ENCODE results near the gene ROBO3.
A peak's percentile ranks its signal among the peaks of the same experiment; 100 is the strongest.

The ROBO3 gene

DNA sequence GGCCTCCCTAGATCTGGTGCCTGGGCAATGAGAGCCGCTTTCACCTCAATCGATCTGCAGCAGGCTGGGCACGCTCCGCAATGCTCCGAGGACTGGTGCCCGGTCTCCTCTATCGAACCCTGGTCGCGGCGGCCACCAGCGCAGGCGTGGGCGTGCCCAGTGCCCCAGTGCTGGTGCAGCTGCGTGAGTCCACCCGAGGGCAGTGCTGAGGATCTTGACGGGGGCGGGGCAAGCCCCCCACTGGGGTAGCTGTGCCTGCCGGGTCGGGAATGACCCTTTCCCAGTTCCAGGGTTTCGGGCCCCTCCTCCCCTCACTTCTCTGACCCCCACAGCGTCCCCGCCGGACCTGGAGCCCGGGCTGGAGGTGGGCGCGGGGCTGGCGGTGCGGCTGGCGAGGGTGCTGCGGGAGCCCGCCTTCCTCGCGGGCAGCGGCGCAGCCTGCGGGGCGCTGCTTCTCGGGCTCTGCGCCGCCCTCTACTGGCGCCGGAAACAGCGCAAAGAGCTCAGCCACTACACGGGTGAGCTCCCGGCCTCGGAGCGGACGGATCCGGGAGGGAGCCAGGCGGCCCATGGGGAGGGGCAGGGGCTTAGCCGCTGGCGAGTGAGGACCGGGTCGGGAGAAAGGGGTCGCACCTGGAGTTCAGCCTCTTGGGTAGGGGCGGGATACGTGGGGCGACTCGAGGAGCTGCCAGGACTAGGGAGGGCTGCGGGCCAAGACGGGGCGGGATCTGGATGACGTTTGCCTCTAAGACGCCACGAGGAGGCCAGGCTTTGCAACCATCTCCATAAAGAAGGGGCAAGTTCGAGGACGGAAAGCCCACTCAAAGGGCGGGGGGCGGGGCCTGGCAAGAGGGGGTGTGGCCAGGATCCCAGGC is 10.9 kb downstream of the ROBO3 start:
- peak; percentile 68 for DNase-seq (ENCODE audit: low read depth)

DNA sequence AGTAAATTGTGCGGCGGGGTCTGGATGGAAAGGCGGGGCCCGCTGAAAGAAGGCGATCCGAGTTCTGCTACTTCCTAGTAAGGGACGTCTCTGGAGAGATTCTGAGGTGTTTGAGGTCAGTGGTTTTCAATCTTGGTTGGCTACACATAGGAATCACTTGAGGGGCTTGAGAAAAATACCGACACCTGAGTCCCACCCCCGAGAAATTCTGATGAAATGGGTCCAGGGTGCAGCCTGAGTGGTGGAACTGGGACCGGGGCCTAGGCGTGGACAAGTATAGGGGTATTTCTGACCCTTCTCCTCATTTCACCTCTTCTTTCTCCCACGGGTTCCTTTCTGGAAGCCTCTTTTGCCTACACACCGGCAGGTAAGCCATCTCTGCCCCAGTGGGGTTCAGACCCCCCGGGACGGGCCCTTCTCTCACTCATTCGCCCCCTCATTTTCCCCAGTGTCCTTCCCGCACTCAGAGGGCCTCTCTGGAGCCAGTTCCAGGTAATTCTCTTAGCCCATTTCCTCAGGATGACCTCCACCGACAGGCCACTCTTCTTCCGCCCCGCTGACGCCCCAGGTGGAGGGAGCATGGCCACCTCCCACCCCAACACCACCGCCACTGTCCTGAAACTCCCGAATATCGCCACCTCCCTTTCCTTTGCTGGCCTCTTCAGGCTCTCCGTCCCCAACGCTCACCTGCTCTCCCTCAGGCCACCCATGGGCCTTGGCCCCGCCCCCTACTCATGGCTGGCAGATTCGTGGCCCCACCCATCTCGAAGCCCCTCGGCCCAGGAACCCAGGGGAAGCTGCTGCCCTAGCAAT is 11.8 kb downstream of the ROBO3 start:
- no peak for DNase-seq (ENCODE audit: low read depth)

DNA sequence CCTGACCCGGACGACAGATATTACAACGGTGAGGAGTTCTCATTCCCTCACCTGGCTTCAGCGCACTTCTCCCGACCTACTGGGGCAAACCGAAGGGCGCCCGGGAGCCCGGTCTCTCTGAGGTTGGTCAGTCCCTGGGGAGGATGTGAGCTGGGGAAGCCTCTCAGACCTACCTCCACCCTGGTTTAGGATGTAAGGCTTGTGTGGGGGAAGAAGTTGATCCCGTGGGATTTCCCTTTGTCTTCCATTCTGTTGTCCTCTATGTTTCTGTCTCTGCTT is 12.3 kb downstream of the ROBO3 start:
- DNase-seq (ENCODE audit: low read depth), result no peak

DNA sequence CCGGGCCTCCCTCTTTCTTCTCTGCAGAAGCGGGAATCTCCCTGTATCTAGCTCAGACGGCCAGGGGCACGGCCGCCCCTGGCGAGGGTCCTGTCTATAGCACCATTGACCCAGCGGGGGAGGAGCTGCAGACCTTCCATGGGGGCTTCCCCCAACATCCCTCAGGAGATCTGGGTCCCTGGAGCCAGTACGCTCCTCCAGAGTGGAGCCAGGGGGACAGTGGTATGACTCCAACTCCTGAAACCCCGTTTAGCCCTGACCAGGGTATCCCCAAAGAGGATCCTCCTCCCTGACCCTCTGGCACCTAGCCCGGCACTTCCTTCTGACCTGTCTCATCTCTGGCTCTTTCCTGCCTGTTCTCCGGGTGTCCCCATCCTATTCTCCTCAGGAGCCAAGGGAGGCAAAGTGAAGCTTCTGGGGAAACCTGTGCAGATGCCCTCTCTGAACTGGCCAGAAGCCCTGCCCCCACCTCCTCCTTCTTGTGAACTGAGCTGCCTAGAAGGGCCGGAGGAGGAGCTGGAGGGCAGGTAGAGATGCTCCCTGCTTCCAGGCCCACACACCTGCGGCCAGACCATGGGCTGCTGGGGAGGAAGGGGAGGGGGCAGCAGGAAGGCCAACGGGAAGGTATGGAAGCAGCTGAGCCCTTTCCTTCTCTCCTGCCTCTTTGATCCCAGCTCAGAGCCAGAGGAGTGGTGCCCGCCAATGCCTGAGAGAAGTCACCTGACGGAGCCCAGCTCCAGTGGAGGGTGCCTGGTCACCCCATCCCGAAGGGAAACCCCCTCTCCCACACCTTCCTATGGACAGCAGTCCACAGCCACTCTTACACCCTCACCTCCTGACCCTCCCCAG is 12.9 kb downstream of the ROBO3 start:
- no peak for DNase-seq (ENCODE audit: low read depth)

DNA sequence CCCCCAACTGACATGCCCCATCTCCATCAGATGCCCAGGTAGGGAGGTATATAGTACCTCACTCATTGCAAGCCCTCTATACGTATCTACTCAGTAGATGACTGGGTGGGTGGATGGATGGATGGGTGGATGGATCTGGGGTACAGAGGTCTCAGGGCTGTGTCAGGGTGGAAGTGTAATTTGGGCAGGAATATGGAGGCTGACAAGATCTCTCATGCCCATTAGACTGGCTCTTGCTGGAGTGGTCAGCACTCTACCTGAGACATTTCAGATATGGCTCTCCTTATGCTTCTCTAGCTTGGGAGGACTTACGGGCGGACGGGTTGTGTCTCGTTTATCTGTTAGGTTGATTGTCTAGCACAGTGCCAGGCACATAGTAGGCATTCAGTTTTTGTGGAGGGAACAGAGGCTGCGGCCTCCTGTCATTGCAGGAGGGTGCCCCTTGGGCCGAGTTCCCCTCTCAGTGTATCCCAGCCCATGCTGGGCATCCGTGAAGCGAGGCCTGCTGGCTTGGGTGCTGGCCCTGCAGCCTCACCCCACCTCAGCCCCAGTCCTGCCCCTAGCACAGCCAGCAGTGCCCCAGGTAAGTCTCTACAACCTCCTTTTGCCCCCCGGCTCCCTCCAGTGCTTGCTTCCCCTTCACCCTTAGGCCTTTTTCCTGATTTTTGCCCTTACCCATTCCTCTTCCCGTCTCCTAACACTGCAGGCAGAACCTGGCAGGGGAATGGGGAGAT is 13.7 kb downstream of the ROBO3 start:
- DNase-seq (ENCODE audit: low read depth), result no peak

DNA sequence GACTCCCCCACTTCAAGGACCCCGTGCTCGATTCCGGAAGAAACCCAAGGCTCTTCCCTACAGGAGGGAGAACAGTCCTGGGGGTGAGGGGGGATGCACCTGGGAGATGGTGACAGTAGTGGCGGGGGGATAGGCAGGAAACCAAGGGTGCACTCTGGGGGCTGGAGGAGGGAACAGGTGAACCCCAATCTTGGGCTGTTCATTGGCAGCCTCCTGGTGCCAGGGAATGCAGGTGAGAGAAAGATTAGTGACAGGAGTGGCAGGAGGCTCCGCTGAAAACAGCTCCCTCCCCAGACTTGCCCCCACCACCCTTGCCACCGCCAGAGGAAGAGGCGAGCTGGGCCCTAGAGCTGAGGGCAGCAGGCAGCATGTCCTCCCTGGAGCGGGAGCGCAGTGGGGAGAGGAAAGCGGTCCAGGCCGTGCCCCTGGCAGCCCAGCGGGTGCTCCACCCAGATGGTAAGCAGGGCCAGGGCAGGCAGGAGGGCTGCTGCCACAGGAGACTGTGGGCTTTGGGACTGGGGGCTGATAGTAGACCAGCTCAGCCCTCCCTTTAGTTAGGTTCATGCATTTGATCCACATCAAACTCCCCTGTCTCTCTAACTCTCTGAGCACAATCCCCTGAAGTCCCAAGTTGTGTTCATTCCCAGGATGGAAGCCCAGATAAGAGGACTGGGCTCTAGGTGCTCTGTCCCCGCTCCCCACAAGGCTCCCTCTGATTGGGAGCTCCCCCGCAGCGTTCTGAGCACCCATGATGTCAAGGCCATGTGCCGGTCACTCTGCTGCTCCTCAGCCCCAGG is 14.5 kb downstream of the ROBO3 start:
- DNase-seq (ENCODE audit: low read depth), result no peak

DNA sequence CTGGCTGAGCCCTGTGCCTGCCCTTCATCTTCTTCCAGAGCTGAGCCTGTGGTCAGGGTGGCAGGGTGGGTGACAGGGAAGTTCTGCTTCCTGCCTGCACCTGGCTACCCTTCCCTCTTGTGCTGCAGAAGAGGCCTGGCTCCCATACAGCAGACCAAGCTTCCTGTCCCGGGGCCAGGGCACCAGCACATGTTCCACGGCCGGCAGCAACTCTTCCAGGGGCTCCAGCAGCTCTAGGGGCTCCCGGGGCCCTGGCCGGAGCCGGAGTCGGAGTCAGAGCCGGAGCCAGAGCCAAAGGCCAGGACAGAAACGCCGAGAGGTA is 15.0 kb downstream of the ROBO3 start:
- DNase-seq (ENCODE audit: low read depth), result no peak

DNA sequence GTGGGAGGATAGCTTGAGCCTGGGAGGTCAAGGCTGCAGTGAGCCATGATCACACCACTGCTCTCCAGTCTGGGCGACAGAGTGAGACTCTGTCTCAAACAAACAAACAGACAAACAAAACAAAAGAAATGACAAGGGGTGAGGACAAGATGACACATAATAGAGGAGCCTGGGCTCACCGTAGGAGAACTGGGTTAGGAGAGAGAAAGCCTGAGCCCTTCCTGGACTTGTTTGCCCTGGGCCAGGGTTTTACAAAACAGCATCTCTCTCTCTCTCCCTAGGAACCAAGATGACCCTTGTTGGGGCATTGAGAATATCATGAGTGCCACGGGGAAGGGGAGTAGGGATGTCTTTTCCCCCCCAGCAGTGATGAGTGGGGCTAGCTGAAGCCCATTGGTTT is 15.7 kb downstream of the ROBO3 start:
- no peak for DNase-seq (ENCODE audit: low read depth)

DNA sequence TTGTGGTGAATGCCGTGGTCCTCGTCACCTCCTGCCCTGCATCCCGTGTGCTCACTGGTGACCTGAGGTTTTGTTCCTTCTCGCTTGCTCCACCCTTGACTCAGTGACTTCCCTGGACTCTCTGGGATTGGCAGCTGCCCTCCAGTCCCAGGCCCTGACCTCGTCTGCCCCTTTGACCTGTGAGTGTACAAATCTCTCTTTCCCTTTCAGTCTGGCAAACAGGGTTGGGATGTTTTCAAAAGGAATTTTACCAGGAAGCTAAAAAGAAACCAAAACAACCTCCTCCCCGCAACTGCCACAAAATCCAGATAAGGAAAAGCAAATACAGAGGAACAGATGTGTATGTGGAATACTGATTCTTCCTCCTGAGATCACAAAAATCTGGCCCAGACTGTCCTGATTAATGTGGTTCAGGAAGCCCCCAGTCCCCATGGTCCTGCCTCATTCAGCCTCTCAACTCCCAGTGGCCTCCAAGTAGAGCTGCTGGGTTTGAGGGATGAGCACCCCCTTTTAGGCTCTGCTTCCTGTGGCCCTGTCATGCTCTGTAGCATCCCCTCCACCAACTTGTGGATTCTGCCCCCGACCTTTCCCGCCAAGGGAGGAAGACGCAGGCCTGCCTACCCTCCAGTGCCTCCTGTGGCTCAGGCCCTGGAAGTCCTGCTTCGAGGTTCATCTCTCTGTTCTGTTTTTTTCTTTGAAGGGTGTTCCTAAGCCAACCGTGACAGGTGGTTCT is 17.3 kb downstream of the ROBO3 start:
- no peak for DNase-seq (ENCODE audit: low read depth)

DNA sequence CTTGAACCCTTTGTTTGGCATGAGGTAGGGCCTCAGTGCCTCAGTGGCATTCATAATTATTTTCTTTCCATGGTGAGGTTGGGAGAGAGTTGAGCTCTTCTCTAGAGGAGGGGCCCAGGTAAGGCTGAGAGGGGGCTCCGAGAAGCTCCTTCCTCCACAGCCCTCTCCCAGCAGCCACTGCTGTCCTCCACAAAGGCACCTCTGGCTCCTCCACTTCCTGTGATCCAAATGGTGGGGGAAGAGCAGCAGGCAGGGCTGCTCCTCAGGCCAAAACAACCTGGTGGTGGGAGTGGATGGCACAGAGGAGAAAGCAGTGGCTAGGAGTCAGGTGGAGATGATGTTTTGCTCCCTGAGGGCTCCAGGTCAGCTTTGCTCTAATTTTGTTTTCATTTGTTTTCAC is 19.1 kb downstream of the ROBO3 start:
- no peak for DNase-seq (ENCODE audit: low read depth)

DNA sequence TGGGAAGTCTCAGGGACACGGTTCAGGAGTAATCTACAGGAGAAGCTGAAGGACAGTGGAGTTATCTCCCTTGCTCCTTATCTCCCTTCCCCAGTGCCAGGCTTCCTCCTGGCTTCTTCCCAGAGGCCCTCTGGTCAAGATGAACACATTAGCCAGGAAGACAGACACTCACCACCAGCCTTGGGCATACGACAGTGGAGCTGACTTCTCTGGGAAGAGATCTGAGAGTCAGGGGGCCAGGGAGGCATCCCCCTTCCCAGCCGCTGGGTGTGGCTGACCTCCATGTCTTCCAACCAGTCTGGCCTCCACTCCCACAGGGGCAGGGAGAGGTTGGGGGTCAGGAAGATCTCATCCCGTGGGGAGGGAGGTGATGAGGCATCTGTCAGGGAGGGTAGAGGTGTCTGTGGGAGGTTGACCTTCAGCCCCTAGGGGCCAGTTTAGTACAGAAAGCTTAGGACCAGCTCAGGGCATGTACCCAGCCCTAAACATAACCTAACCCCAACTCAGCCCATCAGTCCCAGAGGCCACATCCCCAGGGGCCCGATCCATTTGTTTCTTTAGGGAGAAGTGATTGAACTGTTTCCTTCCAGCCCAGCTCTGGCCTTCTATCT is 19.7 kb downstream of the ROBO3 start:
- no peak for DNase-seq (ENCODE audit: low read depth)

DNA sequence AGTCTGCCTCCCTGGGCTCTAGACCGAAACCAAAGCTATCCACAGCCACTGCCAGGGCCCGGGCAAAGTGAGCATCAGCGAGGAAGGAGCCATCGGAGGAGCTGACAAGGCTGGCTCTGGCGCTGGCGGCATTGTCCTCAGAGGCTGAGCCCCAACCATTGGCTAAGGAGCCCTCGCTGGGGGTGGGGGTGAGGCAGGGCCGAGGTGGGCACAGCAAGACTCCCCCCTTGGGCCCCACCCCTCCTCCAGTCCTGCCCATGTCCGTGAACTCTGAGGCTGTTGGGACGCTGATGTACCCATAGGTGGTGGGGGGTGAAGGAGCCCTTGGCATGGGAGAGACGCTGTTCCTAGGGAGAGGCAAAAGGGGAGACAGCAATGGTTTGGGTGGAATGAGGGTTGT is 21.2 kb downstream of the ROBO3 start:
- no peak for DNase-seq (ENCODE audit: low read depth)

DNA sequence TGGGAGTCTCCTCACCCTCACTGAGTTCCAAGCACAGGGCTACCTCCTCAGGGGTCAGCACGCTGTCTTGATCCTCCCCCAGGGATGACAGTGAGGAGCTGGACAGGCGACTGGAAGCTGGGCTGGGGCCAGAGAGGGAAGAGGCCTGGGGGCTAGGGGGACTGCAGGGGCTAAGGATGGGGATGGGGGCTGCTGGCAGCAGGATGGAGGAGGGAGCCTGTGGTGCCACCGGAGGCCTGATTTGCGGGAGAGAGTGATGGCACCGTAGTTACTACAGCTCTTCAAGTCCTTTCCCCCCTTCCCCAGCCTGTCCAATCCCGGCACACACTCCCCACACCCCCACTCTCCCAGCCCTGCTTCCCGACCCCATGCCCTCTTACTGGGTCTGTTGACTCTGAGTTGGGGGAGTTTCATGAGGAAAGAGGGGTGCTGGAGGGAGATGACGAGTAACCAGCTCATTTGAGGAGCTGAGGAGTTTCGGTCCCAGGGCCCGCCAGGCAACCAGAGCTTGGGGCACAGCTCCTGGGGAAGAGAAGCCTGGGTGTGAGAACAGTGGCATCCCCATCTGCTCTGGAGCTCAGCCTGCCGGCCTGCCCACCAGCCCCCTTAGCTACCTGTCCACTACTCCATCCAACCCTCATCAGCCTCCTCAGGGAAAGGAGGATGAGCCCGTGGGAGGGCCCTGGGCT is 21.9 kb downstream of the ROBO3 start:
- no peak for DNase-seq (ENCODE audit: low read depth)

DNA sequence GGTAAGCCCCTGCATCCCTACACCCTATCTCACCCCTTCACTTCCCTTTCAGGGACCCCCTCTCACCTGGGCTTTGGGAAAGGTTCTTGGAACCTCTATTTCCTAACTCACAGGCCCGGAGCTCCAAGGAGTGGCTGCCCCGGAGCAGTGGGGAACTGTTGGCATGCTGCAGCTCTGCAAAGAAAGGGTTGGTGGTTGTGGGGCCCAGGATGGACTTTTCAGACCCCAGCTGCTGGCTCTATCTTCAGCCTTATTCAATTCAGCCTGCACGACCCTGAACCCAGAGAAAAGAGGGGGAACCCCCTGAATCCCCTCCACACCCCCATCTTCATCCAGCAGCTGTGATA is 22.4 kb downstream of the ROBO3 start:
- DNase-seq (ENCODE audit: low read depth), result no peak

DNA sequence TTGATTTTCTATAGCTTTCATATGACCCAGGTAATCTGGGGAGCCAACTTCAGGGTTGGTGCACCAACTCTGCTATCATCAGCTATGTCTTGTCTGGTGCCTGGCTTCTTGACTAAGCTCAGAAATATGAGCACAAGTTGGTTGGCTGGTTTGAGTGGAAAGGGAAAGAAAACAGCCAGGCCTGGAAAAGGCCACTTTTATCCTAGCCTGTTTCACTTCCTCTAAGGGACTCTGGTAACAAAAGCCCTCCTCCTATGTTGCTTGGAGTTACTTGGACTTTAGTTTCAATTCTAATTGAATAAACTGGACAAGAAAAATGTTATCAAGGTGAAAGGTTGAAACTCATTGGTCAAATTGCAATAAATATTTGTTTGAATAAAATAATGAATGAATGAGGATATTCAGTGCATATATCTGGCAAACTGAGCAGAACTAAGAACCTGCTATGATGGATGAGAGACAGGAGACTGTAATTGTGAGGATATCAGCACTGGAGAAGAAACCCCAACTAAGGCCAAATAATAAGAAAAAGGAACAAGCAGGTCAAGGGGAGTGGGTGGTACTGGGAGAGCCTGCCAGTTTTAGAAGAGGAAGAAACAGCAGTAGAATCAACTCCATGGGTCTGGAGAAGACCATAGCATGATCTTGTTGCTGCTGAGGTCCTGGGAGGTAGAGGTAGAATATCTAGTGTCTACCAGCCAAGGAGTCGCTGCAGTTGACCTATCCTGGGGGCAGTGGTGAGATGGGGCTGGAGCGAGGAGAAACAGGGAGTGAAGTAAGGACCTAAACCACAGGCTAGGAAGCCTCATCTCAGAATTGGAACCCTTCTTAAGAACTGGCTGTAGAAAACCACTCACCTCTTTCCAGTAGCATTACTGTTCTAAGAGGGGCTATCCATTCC is 24.2 kb downstream of the ROBO3 start:
- no peak for DNase-seq (ENCODE audit: low read depth)

DNA sequence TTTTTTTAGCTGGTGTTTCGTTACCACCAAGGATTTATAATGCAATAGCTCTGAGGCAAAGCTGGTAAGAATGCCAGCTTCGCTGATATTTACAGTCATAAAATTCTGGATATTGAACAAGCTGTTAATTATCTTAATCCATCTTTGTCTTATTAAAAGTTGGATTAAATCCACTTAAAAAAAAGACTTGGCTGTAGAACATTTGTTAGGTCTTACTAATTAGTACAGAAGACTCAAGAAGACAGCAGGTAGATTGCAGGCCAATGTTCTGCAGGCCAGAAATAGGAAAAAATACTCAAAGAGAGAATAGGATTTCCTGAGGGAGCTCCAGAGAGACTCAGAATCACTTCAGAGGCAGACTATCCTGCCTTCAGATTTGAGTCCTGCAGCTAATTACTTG is 24.9 kb downstream of the ROBO3 start:
- DNase-seq (ENCODE audit: low read depth), result no peak

DNA sequence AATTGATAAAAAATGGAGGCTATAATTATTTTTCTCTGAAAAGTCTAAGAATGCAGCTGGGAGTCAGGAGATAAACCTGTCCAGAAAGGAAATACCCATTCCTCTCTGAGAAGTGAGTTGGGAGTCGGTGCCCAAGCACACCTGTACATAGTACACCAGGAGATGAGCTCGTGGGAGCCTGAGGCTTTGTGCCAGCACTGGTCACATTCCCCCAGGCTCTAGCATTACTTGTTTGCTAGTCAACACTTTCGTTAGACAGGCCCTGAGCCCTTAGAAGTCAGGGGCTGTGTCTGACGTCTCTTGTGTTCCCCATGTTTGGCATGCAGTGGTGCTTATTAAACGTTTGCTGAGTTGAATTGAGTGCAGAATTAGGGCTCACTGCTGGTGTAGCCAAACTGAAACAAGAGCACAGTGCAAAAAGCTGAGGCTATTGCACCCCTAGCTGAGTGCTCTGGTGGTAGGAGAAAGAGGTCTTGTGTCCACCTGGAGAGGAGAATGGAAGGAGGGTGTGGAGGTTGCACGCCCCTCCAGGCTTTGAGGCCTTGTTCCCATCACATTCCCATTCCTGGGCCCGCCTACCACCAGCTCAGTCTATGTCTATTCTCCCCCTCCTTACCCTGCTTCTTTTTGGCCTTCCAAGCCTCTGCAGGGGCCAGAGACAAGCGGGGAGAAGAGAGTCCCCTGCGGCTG is 25.6 kb downstream of the ROBO3 start:
- DNase-seq (ENCODE audit: low read depth), result no peak

DNA sequence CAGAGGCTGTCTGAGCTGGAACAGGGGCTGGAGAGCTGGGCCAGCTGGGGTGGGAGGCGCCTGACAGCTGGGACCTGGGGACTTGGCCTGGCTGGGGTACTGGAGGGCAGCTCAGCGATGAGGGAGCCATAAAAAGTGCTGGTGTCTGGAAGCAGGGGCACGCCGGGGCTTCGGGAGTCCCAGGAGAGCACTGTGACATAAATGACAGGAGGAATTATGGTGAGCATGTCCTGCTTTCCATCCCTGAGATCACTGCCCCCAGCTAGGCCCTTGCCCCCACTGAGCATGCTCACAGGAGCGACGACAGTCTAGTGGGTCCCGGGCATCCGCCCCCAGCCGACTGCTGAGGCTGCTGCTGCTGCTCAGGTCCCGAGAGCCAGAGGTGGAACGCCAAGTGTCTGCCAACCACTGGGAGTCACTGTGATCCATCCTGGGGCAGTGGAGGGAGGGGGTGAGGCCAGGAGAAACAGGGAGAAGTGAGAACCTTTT is 26.2 kb downstream of the ROBO3 start:
- no peak for DNase-seq (ENCODE audit: low read depth)
